Trophoblast cell (in vitro differentiated cells and primary cell): ENCODE data around the gene RANBP10. TPM values are rescaled to one million over a fixed set of nuclear protein-coding genes. Genes with fewer than 3 reads are reported as not detected.

Source experiments
- DNase-seq, 2 donors: peaks; one replicate each; pipeline ENCODE4 v3.0.0-alpha.2; 2016
- H2AFZ ChIP-seq: 2 replicates; pipeline ENCODE4 v1.6.1; 2013; ENCODE audit warnings: low read length, moderate library complexity, mild to moderate bottlenecking; ENCODE audit not compliant: insufficient read depth, poor library complexity
- H2AK5ac ChIP-seq: 2 replicates; pipeline ENCODE4 v1.6.1; 2013; ENCODE audit warnings: mild to moderate bottlenecking, low read length
- H2BK120ac ChIP-seq: 2 replicates; pipeline ENCODE4 v1.6.1; 2013; ENCODE audit warnings: low read length, mild to moderate bottlenecking, moderate library complexity; ENCODE audit not compliant: insufficient read depth, poor library complexity
- H2BK12ac ChIP-seq: 2 replicates; pipeline ENCODE4 v1.6.1; 2013; ENCODE audit warnings: mild to moderate bottlenecking, low read length, moderate library complexity
- H2BK5ac ChIP-seq: 2 replicates; pipeline ENCODE4 v1.6.1; 2013; ENCODE audit warnings: low read length, low read depth, moderate library complexity, mild to moderate bottlenecking; ENCODE audit not compliant: poor library complexity
- H3K14ac ChIP-seq: 2 replicates; pipeline ENCODE4 v1.6.1; 2013; ENCODE audit warnings: mild to moderate bottlenecking, low read length
- H3K18ac ChIP-seq: 2 replicates; pipeline ENCODE4 v1.6.1; 2013; ENCODE audit warnings: mild to moderate bottlenecking, low read length
- H3K23ac ChIP-seq: 2 replicates; pipeline ENCODE4 v1.6.1; 2013; ENCODE audit warnings: low read length
- H3K27ac ChIP-seq: 2 replicates; pipeline ENCODE4 v1.5.1; 2013; ENCODE audit warnings: low read depth, mild to moderate bottlenecking, inconsistent platforms, low read length, moderate library complexity
- H3K27me3 ChIP-seq: 2 replicates; pipeline ENCODE4 v1.6.1; 2013; ENCODE audit warnings: inconsistent platforms, mild to moderate bottlenecking, low read length, moderate library complexity; ENCODE audit not compliant: insufficient read depth
- H3K36me3 ChIP-seq, 2 experiments: 1 replicate in 1 of 2; 2 replicates in 1 of 2; pipeline ENCODE4 v1.6.1; 2013; ENCODE audit warnings: low read length in 2 of 2, mild to moderate bottlenecking in 2 of 2, moderate library complexity in 1 of 2; ENCODE audit not compliant: insufficient read depth in 2 of 2, control insufficient read depth in 1 of 2
- H3K4ac ChIP-seq: 2 replicates; pipeline ENCODE4 v1.6.1; 2013; ENCODE audit warnings: low read depth, mild to moderate bottlenecking, low read length, moderate library complexity
- H3K4me1 ChIP-seq, 2 experiments: 1 replicate in 1 of 2; 2 replicates in 1 of 2; pipeline ENCODE4 v1.6.1; 2013; ENCODE audit warnings: low read length in 2 of 2, mild to moderate bottlenecking in 2 of 2, moderate library complexity in 1 of 2; ENCODE audit not compliant: insufficient read depth in 2 of 2, control insufficient read depth in 1 of 2
- H3K4me2 ChIP-seq: 2 replicates; pipeline ENCODE4 v1.6.1; 2013; ENCODE audit warnings: inconsistent platforms, mild to moderate bottlenecking, low read length, moderate library complexity
- H3K4me3 ChIP-seq: 2 replicates; pipeline ENCODE4 v1.5.1; 2013; ENCODE audit warnings: mild to moderate bottlenecking, low read depth, low read length, inconsistent platforms
- H3K79me1 ChIP-seq: one replicate; pipeline ENCODE4 v1.6.1; 2013; ENCODE audit warnings: low read length
- H3K79me2 ChIP-seq: 2 replicates; pipeline ENCODE4 v1.6.1; 2013; ENCODE audit warnings: low read length, mild to moderate bottlenecking; ENCODE audit not compliant: control insufficient read depth, insufficient read depth, poor library complexity
- H3K9ac ChIP-seq: 2 replicates; pipeline ENCODE4 v1.6.1; 2013; ENCODE audit warnings: mild to moderate bottlenecking, low read length
- H3K9me3 ChIP-seq: 2 replicates; pipeline ENCODE4 v1.6.1; 2013; ENCODE audit warnings: low read depth, mild to moderate bottlenecking, control low read depth, inconsistent platforms, low read length; ENCODE audit not compliant: insufficient read depth
- H4K12ac ChIP-seq: 2 replicates; pipeline ENCODE4 v1.6.1; 2013; ENCODE audit warnings: low read depth, mild to moderate bottlenecking, low read length, moderate library complexity
- H4K8ac ChIP-seq: 2 replicates; pipeline ENCODE4 v1.6.1; 2013; ENCODE audit warnings: low read depth, mild to moderate bottlenecking, low read length, moderate library complexity
- H4K91ac ChIP-seq: one replicate; pipeline ENCODE4 v1.6.1; 2013; ENCODE audit warnings: low read depth, mild to moderate bottlenecking, low read length, moderate library complexity
- WGBS: extraction: QIAGEN DNeasy Blood & Tissue Kit; methylation state at CpG from one replicate; pipeline ENCODE4 v1.1.7; 2013; ENCODE audit warnings: missing lambda C conversion rate; ENCODE audit not compliant: insufficient read length, insufficient coverage; ENCODE audit errors: extremely low coverage; 5-methylcytosine and 5-hydroxymethylcytosine counted together
- polyA plus RNA-seq: library from polyadenylated mRNA; stranded (reverse); fragments of 200-250 nt; gene quantifications from 2 replicates; pipeline ENCODE4 v1.2.3, GENCODE V29; 2013

Gene RANBP10
- 17.3 and 17.4 TPM in 2 replicates for polyA plus RNA-seq

GRCh38 chr16:67806428-67807147 is at the start of gene RANBP10, which contains the start of gene TSNAXIP1:
Gene RANBP10, minus strand, starts transcription at chr16:67806560. Its CDS starts 24 bp downstream, at chr16:67806536.
Gene TSNAXIP1, plus strand, starts transcription at chr16:67806889. Its CDS starts 261 bp downstream, at chr16:67807150.
- H3K27me3 ChIP-seq, result no peaks in the 10 kb centered on the region
- peak within 1 kb of the TSS; percentile 28 for H2BK5ac ChIP-seq
- H2AK5ac ChIP-seq, result peak within 1 kb of the TSS; percentile 51
- peak within 1 kb of the TSS; percentile 91 for H4K8ac ChIP-seq
- peak within 1 kb of the TSS; percentile 42 for H4K91ac ChIP-seq
- H3K79me2 ChIP-seq, result peaks cover 7% of the 10 kb centered on the region
- peak within 1 kb of the TSS; percentile 75 for H3K9ac ChIP-seq
- H3K4me2 ChIP-seq, result peak within 1 kb of the TSS; percentile 100
- H2BK12ac ChIP-seq, result peak within 1 kb of the TSS; percentile 46
- H3K9me3 ChIP-seq, result no peaks in the 10 kb centered on the region
- peak; percentile 98 to 99 for DNase-seq
- no peak within 1 kb of the TSS for H3K23ac ChIP-seq
- H3K36me3 ChIP-seq, result peaks cover 0 to 13% of the 10 kb centered on the region in 2 experiments
- peak within 1 kb of the TSS; percentile 37 for H2BK120ac ChIP-seq
- peak within 1 kb of the TSS; percentile 90 for H3K4me3 ChIP-seq
- H3K4me1 ChIP-seq, result peaks cover 7 to 8% of the 10 kb centered on the region in 2 experiments
- peaks cover 11% of the 10 kb centered on the region for H3K79me1 ChIP-seq
- H3K27ac ChIP-seq, result peak within 1 kb of the TSS; percentile 29
- WGBS, result no CpG with 5 or more reads among the region's 54 CpGs
- peak within 1 kb of the TSS; percentile 87 for H3K4ac ChIP-seq
- H2AFZ ChIP-seq, result peak within 1 kb of the TSS; percentile 77
- H3K14ac ChIP-seq, result peak within 1 kb of the TSS; percentile 65
- H3K18ac ChIP-seq, result peak within 1 kb of the TSS; percentile 76
- H4K12ac ChIP-seq, result peak within 1 kb of the TSS; percentile 51

GRCh38 chr16:67855789-67856188 is 49.4 kb upstream of the RANBP10 start:
- H3K27me3 ChIP-seq, result no peaks in the 10 kb centered on the region
- no peak overlapping the region for H3K4me3 ChIP-seq
- no peak overlapping the region for H2AK5ac ChIP-seq
- H3K23ac ChIP-seq, result no peak overlapping the region
- no peak overlapping the region for H3K4me2 ChIP-seq
- H3K4ac ChIP-seq, result peak overlapping the region; percentile 71
- no peaks in the 10 kb centered on the region for H3K9me3 ChIP-seq
- no peaks in the 10 kb centered on the region for H3K79me1 ChIP-seq
- no CpG with 5 or more reads among the region's 10 CpGs for WGBS
- no peak overlapping the region for H3K14ac ChIP-seq
- no peak overlapping the region for H4K12ac ChIP-seq
- H3K9ac ChIP-seq, result no peak overlapping the region
- H3K4me1 ChIP-seq, result peaks cover 18 to 27% of the 10 kb centered on the region in 2 experiments
- DNase-seq, result no peak
- no peak overlapping the region for H4K91ac ChIP-seq
- H3K79me2 ChIP-seq, result peaks cover 42% of the 10 kb centered on the region
- no peak overlapping the region for H2AFZ ChIP-seq
- peak overlapping the region; percentile 23 for H2BK5ac ChIP-seq
- no peak overlapping the region for H3K27ac ChIP-seq
- H2BK120ac ChIP-seq, result no peak overlapping the region
- no peak overlapping the region for H3K18ac ChIP-seq
- no peak overlapping the region for H4K8ac ChIP-seq
- H2BK12ac ChIP-seq, result no peak overlapping the region
- H3K36me3 ChIP-seq, result peaks cover 21 to 24% of the 10 kb centered on the region in 2 experiments

- Histone ChIP-seq H2BK12ac (no peak overlapping the region), H3K27ac (no peak overlapping the region), H3K4ac (peak overlapping the region; percentile 97), H4K12ac (no peak overlapping the region), H3K9me3 (no peaks in the 10 kb centered on the region), H3K4me3 (no peak overlapping the region), H2AK5ac (no peak overlapping the region), H2BK120ac (no peak overlapping the region), H3K9ac (no peak overlapping the region), H3K36me3 (peaks cover 20 to 23% of the 10 kb centered on the region in 2 experiments), H4K91ac (no peak overlapping the region), H2AFZ (no peak overlapping the region), H3K23ac (no peak overlapping the region), H2BK5ac (no peak overlapping the region), H3K27me3 (no peaks in the 10 kb centered on the region), H3K79me1 (no peaks in the 10 kb centered on the region), H3K18ac (no peak overlapping the region), H3K14ac (no peak overlapping the region), H4K8ac (no peak overlapping the region), H3K4me2 (no peak overlapping the region), H3K79me2 (peaks cover 47% of the 10 kb centered on the region), H3K4me1 (peaks cover 19 to 24% of the 10 kb centered on the region in 2 experiments)
- WGBS, result no CpG with 5 or more reads among the region's 3 CpGs
- DNase-seq, result no peak
Measured at GRCh38 chr16:67853670-67854069, 47.3 kb upstream of the RANBP10 start.

- H3K4me3 ChIP-seq, result no peak overlapping the region
- no peak overlapping the region for H3K18ac ChIP-seq
- peak overlapping the region; percentile 83 for H3K9ac ChIP-seq
- DNase-seq, result no peak
- peaks cover 33% of the 10 kb centered on the region for H3K79me2 ChIP-seq
- H3K4me1 ChIP-seq, result peaks cover 14 to 19% of the 10 kb centered on the region in 2 experiments
- no peaks in the 10 kb centered on the region for H3K27me3 ChIP-seq
- no peak overlapping the region for H2AFZ ChIP-seq
- H2AK5ac ChIP-seq, result peak overlapping the region; percentile 24
- WGBS, result no CpG with 5 or more reads among the region's 11 CpGs
- peak overlapping the region; percentile 68 for H4K91ac ChIP-seq
- no peak overlapping the region for H2BK120ac ChIP-seq
- H4K12ac ChIP-seq, result peak overlapping the region; percentile 14
- peak overlapping the region; percentile 85 for H3K27ac ChIP-seq
- H3K23ac ChIP-seq, result no peak overlapping the region
- no peak overlapping the region for H3K14ac ChIP-seq
- peaks cover 11 to 25% of the 10 kb centered on the region in 2 experiments for H3K36me3 ChIP-seq
- H3K4me2 ChIP-seq, result peak overlapping the region; percentile 86
- H3K79me1 ChIP-seq, result peaks cover 13% of the 10 kb centered on the region
- peak overlapping the region; percentile 93 for H3K4ac ChIP-seq
- no peak overlapping the region for H2BK12ac ChIP-seq
- peak overlapping the region; percentile 82 for H2BK5ac ChIP-seq
- H3K9me3 ChIP-seq, result no peaks in the 10 kb centered on the region
- no peak overlapping the region for H4K8ac ChIP-seq
Measured at GRCh38 chr16:67848118-67848517, 41.8 kb upstream of the RANBP10 start.
